ENCODE measurements around the gene TMEM107.
"Not testable (repeated sequence)": the region's sequence is repeated elsewhere in the genome, so short reads cannot be mapped to it uniquely, and the experiment has no call there.

The TMEM107 gene

DNA sequence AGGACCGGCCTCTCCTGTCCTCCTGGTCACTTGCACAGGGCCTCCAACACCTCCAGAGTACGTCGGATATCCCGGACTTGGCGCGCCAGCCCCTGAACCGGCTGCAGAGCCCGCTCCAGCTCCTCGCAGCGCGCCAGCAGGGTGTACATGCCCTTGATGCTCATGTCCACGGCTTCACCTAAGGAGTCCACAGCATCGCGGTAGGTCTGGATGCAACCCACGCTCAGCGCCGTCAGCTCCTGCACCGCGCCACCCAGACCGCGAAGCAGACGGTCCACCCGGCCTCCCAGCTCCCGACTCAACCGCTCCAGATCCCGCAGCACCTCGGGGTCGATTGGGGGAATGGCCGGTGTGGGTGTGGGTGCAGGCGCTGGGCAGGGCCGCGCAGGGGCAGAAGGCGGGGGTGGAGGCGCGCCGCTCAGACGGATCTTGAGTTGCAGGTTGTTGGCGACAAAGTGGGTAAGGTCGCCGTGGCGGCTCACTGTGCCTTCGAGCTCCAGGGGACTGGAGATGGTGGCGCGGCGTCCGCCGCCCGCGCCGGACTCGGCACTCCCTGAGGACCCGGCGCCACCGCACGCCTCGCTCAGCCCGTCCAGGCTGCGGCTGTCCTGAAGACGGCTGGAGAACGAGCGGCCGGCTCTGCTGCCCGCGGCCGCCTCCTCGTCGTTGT, 13.0 kb upstream of the TMEM107 start:
- DNase-seq = no peak

DNA sequence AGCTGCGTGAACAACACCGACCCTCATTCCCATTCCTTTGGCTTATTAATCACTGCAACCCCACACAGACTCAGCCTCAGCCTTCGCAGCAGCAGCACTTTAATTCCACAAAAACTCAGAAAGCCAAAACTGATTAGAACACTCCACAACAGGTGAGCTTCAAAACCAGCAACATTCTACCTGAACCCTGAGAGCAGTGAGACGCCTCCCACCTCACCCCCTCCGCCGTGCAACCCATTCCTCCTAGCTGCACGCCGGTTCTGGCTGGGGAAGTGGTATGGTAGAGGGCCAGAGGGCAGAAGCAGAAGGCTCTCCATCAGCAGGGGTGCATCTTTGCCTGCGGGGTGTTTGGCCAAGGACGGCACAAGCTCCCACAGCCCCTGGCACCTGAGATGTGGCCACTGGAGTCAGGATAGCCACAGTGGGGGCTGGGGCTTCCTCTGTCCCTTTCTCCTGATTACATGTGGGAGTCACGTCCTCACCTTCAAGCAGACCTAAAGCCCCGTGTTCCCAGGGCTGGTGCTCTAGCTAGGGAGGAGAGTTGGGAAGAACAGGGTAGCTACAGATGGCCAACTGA, 12.2 kb upstream of the TMEM107 start:
- DNase-seq = no peak

DNA sequence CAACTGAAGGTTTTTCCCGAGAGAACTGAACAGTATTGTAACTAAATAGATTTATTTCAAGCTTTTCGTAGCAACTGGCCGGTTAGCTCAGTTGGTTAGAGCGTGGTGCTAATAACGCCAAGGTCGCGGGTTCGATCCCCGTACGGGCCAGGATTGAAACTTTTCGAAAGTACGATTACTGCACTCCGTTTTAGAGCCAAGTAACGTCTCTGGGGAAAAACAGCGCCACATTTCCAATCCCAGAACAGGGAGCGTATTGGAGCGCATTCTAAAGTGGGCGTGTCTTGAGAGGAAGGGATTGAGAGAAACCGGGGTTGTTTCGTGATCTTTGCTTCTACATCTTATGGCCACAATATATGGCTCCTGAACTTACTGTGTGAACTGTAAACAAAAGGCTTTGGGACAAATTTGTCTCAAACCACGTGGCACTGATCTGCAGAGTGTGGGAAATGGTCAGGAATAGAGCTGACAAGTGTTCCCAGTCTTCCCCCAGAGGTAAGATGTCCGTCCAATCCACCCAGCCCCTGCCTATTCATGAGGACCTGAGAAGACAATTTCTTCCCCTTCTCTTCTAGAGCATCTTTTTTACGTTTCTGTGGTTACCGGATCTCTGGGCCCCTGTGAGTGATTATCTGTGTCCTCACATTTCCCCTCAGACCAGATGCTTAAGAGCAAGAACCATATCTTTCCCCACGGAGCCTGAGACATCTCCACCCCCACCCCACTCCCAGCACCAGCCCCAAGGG, 11.5 kb upstream of the TMEM107 start:
- peak; percentile 96 for DNase-seq

DNA sequence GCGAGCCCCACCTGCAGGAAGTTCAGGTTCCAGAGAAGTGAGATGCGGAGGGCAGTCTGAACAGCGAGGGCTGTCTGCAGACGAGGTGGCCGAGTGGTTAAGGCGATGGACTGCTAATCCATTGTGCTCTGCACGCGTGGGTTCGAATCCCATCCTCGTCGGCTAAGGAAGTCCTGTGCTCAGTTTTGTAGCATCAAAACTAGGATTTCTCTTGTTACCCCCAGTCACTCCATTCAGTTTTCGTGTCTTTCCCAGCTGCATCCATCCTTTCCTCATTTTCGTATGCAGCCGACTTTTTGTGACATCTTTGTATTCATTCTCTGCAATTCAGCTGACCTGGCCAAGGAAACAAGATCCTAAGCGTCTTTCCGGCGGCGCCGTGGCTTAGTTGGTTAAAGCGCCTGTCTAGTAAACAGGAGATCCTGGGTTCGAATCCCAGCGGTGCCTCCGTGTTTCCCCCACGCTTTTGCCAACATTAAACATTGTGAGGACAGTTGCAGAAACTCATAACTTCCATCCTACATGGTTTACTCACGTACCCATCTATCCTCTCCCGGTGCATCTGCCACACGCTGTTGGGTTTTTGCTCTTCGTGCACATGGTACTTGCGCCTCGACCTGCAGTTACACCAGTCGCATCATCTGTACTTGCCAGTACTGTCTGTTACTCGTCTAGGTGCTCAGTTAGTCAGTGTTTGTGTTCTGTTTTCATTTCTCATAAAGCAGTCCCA, 10.8 kb upstream of the TMEM107 start:
- peak; percentile 98 for DNase-seq

DNA sequence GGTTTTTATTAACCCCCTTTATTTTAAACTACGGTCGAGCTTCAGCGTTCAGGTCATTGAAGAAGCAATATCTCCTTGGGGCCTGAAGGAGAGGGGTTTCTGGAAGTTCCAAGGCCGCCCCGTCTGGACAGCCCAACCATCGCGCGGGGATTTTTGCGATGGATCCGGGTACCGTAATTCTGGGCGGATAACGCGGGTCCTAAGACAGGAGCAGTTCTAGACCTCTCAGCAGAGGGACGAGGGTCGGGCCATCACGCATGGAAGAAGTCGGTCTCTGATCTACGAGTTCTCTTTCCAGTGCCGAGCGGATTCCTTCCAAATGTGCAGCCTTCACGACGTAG, 10.2 kb upstream of the TMEM107 start:
- no peak for DNase-seq

DNA sequence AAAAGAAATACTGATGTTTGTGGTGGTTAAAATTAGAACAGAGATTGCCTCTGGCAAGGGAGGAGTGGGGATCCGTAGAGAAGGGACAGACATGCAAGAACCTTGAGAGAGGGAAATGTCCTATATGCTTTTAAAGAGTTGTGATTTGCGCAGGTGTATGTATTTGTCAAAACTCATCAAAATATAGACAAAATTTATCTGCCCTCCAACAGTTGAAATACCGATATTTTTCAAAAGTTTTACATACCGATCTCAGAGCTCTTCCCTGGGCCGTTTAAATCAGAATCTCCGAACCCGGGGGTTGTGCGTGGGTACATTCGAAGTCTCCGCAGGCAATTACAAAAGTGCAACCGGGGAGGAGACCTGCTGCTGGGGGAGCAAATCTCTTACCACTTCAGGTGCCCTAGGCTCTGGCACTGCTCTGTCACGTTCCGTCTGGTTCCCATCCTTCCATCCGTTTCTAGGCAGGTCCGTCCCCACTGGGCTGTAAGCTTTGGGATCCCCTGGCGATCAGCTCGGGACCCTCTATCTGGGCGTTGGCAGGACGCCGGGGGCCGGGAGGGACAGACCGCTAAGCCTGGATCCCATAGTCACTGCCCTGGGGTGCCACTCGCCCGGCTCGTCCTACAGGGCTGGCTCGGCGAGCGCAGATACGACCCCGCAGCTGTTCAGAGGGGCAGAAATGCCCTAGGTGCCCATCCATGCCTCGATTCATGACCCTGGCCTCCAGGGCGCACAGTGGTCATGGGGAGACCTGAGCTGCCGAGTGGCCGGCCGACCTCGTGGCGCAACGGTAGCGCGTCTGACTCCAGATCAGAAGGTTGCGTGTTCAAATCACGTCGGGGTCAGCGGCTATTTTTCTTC, 9.6 kb upstream of the TMEM107 start:
- peak; percentile 95 for DNase-seq

DNA sequence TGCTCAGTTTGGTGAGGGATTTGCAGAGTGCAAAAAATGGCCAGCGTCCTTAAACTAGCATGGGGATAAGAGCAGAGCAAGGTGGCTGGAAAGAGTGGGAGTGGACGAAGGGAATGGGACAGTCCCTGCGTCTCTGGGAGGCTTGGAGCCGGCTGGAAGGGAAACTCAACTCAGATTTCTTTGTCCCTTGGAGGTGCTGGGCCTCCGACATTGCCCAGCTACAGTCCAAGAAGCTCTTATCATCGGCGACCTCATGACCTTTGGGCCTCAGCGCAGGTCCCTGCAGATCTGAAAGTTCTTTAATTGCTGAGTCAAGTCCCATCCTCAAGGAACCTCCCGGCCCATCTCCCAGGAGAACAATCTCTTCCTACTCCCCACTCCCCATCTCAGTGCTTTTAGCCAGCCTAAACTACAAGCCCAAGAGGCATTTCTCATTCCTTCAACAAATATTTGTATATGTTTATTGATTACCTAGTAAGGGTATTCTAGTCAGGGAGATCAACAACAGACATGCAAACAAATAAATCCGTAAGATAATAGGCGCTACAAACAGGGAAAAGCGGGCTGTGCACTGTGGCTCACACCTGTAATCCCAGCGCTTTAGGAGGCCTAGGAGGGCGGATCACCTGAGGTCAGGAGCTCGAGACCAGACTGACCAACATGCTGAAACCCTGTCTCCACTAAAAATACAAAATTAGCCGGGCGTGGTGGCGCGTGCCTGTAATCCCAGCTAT, 985 bp upstream of the TMEM107 start:
- no peak for DNase-seq

DNA sequence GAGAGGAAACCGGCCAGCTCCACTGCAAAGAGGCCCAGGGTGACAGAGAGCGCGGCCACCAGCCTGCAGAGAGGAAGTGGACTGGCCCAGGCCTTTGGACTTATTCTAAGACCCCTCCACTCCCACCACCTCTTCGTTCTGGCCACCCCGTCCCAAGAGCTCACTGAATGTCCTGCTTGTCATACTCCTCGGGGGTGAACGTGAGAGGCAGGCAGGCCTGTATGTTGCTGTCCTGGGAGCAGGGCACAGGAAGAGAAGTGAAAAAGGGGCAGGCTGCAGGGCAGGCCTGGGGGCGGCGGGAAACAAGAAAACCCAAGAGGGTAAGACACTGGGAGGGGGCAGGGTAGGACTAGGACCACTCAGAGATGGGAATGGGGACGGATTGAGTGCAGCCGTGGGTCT, 384 bp downstream of the TMEM107 start:
- DNase-seq = no peak

DNA sequence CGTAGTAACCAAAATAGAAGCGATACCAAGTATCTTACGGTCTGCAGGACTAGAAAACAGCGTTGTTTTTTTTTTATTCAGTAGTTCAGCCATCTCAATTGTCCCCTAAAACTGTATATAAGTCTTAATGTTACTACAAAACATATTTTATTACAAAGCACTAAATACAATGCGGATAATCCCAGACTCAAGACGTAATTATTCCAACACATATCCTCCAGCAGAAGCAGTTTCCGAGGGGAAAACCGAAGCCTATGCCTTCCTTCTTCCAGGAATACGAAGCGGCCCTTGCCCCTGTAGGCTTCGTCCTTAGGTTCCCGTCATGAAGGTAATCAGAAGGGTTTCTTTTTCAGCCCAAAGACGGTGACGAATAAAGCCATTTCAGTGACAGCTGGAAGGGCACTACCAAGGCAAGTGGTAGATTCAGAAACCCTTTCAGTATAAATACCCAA, 2.3 kb downstream of the TMEM107 start:
- no peak for DNase-seq

DNA sequence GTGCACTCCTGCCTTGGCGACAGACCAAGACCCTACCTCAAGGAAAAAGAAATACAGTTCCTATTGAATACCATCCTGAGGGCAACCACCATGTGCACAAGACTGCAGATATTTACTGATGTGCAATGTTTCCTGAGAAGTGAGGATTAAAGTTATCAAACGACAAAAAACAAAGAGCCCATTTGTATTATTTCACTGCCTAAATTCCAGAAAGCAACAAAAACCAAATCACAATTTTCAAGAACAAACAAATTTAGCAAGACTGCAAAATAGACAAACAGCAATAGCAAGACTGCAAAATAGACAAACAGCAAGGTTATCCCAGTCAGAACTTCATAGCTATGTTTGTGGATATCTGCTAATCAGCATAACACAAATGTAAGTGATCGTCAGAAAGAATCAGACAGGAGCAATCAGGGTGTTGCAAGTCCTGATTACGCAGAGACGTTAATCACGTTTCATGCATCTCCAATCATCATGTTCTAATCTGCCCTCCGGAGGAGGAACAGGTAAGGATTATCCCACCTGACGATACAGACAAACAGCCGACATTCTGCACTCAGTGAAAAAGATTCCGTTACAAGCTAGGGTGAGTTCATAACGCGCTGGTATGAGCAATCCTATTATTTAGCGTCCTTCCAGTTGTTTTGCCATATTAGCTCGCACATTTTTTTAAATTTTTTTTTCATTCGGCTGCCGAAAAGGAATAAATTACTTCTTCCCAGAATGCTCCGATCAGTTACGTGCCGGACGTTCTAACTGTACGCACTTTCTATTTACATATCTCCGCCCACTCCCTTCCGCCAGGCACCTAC, 2.9 kb downstream of the TMEM107 start:
- peak; percentile 95 for DNase-seq

DNA sequence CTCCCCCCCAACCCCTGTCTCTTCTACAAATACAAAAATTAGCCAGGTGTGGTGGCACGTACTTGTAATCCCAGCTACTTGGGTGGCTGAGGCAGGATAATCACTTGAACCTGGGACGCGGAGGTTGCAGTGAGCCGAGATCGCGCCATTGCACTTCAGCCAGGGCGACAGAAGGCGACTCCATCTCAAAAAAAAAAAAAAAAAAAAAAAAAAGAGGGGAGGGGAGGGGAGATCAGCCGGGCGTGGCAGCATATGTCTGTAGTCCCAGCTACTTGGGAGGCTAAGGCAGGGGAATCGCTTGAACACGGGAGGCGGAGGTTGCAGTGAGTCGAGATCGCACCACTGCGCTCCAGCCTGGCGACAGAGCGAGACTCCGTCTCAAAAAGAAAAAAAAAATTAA, 6.0 kb downstream of the TMEM107 start:
- not testable (repeated sequence) for DNase-seq

DNA sequence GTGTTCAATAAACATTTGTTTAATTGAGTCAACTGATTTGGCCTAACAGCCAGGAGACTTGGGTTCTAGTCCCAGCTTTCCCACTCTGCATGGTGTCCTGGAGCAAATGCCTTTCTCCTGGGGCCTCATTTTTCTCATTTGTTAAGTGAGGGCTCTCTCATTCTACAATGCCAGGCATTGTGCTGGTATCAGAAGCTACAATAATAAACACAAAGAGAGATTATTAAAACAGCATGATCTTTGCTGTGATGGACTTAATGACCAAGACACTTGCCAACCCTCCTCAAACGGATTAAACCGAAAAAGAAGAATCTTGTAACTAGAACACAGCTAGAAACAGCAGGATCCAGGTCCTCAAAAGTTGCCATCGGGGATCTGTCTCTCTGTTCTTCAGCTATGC, 8.7 kb downstream of the TMEM107 start:
- no peak for DNase-seq

DNA sequence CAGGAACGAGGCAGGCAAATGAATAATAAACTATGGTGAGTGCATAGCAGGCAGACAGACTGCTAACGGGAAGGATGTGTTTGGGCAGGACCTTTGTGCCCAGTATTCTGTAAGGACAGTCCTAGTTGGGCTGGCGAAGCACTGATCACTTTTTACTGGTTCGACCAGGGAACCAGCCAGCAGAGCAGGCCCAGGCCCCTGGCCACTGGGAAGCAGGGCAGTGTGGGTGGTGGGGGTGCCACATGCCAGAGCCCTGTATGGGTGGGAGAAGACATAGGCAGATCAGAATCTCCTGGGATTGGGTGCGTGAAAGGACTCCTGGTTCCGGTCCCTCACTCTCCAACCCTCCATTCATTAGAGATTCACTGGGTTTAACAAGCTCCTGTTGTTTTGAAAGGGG, 9.4 kb downstream of the TMEM107 start:
- DNase-seq = no peak

DNA sequence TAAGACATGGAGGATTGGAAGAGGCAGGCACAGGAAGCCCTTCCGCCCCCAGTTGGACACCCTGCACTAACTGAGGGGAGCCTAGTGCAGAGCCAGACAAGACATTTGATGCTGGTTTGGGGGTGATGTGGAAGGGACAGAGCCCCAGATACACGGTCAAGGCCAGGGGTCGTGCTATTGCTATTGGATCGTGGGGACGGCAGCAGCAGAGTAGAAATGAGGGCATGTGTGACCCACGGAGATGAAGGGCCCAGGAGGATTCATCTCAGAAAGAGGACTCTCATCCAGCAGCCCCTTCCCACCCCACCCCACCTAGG, 11.4 kb downstream of the TMEM107 start:
- no peak for DNase-seq

DNA sequence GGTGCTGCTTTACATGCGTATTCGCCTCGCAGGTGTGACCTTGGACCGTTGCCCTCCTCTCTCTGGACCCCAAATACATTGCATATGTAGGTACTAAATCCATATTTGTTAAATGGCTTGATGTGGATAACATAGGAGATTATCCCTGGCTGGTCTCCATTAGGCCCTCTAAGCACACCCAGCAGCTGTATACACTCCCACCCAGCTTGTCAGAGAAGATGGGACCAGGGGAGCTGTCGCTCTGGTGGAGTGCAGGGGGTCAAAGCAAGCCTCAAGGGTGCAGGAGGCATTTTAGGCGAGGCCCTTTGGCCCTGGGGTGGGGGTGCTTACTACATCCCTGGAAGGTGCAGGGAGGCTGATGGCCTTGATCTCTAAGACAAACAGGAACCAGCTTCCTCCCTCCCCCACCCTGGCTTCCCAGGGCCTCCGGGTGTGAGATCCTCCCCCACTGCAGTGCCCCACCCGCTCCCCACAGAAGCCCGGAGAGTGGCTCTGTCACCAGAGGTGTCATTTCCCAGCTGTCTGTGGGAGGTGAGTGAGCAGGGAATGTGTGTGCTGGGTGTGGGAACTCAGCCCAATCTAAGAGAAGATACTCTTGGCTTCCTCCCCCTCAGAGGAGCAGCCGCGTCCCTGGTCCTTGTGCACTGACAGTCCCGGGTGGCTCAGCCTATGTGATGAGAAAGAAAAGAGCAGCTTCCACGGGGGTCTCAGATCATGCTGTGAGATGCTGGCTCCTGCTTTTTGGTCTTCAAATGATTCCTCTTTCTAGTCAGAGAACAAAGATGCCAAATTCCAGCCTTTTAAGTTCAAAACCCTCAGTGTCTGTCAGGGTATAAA, 12.0 kb downstream of the TMEM107 start:
- DNase-seq = peak; percentile 85

DNA sequence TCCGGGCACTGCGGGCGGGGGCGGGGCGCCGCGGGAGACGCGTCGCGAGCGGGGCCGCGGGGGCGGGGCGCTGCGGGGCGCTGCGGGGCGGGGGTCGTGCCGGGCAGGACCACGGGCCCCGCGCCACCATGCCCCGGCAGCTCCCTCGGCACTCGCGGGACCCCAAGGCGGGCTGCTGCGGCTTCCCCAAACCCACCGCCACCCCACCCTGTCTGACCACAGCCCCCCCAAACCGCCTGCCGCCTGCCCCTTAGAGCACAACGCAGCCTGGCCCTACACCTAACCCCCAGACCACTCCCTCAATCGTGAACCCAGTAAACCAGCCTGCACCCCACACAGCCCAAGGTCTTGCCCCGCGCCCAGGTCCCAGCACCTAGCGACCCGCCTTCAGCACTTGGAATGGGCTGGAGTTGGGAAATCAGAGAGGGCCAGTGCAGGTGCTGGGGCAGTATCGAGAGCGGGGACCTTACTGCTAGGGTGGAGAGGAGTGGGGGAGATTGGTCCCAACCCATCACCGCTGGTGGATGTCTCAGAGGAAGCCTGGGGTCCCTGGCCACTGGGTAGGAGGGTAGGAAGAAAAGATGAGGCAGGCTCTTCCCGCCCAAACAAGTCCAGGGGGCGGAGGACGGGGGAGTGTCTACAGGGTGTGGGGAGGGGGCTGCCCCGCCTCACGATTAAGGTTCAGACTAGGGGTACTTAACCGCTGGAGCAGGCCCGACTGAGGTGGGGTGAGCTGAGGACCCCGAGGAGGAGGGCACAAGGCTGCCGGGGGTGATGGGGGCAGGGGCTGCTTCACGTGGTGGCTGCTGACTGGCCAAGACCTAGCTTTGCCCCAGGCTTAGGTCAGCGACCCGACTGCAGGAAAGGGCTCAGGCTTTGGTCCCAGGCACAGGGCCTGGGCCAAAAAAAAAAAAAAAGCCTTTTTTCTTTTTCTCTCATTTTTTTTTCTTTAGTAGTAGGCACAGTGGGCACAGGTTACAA, 12.9 kb downstream of the TMEM107 start:
- DNase-seq = no peak

DNA sequence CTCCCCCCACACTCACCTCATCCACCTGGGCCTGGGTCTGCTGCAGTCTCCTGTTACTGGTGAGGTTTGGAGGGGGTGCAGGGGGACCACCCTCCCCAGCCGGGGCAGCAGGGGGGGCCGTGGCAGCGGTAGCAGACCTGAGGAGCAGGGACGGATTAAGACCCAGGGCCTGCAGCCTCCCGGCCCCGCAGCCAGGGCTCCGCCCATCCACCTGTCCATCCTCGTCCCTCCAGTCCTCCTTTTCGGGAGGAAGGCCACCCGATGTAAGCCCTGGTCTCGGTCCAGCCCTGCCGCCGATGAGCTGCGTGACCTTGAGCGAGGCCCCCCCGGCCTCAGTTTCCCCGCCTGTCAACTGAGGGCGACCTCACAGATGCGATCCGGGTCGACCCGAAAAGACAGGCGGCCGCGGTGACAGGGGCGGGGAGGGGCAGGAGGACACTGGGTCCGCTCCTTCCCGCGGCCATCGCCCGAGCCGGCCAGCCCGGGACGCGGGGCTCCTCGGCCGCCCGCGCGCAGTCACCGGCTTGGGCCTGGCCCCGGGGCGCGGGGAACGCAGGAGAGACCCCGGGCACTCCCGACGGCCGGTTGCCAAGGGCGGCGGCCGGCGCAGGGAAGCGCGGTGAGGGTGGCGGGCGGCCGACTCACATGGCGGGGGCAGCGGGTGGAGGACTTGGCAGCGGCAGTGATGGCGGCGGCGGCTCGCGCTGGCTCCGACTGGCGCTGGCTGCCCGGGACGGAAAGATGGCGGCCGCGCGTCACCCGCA, 13.8 kb downstream of the TMEM107 start, which contains the start of gene VAMP2:
VAMP2 (minus strand) TSS at position 716 of the 764 bp plus-strand sequence; CDS start at position 647, 69 bp downstream.
- peak; percentile 85 for DNase-seq

Data from activated CD4-positive, alpha-beta T cell treated with anti-CD3 and anti-CD28 coated beads, Interleukin-2, Interleukin-6, amounts not matched to agents 100 ng/mL and 50 ng/mL, durations not matched to agents 16 hours and 8 hours (primary cell).